Amniotic stem cell (primary cell): ENCODE results near the gene SDK2.

ENCODE experiments used
- DNase-seq: peaks from one replicate; lab custom pipeline; 2025; lab: John Stamatoyannopoulos, UW

The SDK2 gene

GRCh38 chr17:73610331-73610911 lies 33.8 kb downstream of the SDK2 start:
- DNase-seq = no peak

GRCh38 chr17:73609758-73610157 lies 34.5 kb downstream of the SDK2 start:
- DNase-seq = no peak

GRCh38 chr17:73609060-73609459 lies 35.2 kb downstream of the SDK2 start:
- no peak for DNase-seq

- no peak for DNase-seq
These were observed 38.8 kb downstream of the SDK2 start for GRCh38 chr17:73605444-73605843.

DNA sequence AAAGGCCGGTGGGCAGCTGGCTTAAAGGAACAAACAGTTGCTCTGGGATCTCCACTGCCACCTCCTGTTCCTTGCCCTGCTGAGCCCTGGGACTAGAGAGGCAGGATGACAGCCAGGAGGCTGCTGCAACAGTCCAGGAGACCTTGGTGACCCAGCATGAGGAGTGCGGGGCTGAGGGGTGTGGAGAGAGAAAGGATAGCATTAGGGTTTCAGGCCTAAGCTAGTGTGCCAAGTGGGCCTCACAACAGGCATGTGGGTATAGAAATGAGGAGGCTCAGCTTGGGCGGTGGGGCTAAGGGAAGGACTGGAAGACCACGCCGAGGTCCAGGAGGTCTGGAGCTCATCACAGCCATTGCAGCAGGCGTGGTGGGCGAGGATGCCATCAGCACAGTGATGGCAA lies 39.8 kb downstream of the SDK2 start:
- DNase-seq = no peak

GRCh38 chr17:73603971-73604370 lies 40.3 kb downstream of the SDK2 start:
- no peak for DNase-seq

- DNase-seq = no peak
These were observed 44.0 kb downstream of the SDK2 start for GRCh38 chr17:73600103-73600871.

GRCh38 chr17:73599599-73599998 lies 44.6 kb downstream of the SDK2 start:
- no peak for DNase-seq

DNA sequence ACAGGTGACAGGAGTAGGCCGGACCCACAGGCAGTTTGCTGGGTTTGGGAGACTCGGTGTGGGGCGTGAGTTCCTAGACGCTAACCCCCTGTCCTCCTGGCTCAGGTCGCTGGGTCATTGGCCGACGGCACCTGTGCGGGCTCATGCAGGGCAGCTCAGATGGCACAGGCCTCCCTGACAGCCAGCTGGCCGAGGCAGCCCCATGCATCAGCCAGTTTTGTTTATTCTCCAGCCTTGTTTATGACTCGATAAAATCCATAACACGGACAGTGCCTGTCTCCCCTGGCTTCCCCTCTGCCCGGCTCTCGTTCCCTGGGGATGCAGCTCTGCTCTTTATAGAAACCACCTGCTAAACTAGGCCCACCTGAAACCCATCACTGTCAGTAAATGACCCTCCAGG lies 46.0 kb downstream of the SDK2 start:
- DNase-seq = no peak

GRCh38 chr17:73595931-73596330 lies 48.3 kb downstream of the SDK2 start:
- no peak for DNase-seq

DNA sequence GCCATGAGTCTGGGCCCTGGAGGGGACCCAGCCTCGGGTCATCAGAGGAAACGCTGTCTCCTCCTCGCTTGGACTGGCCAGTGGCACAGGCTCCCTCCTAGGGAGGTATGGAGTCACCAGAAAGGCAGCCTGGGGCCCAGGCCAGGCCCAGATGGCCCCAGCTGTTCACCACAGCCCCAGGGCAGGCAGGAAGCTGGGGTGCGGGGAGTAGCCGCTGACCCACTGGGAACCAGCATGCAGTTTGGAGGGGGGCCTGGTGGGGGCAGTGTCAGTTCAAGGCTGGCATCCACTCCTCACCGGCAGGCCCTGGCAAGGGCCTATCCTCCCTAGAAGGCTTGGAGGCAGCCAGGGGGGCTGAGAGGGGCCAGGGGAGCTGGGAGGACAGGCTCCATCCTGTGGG lies 48.8 kb downstream of the SDK2 start:
- no peak for DNase-seq

DNA sequence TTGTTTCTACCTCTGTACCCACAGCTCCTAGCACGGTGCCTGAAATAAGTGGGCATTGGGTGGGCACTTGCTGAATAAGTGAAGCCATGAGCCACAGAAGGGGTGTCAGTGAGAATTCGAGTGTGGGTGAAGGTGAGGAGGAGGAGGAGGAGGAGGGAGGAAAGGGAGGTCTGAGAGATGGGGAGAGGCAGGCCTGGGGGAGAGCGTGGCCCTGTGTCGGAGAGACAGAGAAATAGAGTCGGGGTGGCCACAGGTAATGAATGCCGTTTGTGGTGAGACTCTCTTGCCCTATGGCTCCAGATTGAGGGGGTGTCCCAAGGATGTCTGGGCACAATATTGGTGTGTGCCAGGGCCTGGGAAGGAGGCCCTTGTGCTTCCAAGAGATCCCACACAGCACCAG lies 49.2 kb downstream of the SDK2 start:
- DNase-seq = no peak

DNA sequence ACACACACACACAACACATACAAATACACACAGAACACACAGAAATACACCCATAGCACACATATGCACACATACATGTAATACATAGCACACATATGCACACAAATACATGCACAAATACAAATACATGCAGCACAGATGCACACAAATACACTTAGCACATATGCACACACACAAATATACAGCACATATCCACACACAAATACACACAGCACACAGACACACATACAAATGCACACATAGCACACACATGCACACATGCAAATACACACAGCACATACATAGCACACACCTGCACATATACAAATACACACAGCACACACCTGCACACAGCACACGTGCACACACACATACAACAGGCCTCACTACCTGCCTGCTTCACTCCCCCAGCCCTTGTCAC lies 49.6 kb downstream of the SDK2 start:
- DNase-seq = no peak

DNA sequence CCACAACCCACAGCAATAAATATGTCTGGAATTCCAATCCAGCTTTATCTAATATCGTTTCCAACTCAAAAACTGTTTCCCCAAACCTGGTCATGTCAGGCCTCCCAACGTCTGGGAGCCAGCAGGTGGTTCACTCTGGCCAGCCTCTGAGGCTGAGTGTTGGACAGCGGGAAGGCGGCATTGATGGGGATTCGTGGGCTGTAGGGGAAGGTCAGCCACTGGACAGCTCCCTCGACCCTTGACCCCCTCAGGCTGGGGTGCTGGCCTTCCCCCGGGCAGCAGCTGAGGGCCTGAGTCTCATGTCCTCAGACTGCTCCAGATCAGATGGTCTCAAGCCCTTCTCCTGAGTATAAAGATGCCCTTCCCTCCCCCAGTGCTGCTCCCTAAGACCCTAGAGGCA lies 50.2 kb downstream of the SDK2 start:
- no peak for DNase-seq

- DNase-seq = no peak
These were observed 50.8 kb downstream of the SDK2 start for GRCh38 chr17:73593249-73593965.

GRCh38 chr17:73592501-73592961 lies 51.7 kb downstream of the SDK2 start:
- no peak for DNase-seq

GRCh38 chr17:73592079-73592415 lies 52.2 kb downstream of the SDK2 start:
- no peak for DNase-seq

DNA sequence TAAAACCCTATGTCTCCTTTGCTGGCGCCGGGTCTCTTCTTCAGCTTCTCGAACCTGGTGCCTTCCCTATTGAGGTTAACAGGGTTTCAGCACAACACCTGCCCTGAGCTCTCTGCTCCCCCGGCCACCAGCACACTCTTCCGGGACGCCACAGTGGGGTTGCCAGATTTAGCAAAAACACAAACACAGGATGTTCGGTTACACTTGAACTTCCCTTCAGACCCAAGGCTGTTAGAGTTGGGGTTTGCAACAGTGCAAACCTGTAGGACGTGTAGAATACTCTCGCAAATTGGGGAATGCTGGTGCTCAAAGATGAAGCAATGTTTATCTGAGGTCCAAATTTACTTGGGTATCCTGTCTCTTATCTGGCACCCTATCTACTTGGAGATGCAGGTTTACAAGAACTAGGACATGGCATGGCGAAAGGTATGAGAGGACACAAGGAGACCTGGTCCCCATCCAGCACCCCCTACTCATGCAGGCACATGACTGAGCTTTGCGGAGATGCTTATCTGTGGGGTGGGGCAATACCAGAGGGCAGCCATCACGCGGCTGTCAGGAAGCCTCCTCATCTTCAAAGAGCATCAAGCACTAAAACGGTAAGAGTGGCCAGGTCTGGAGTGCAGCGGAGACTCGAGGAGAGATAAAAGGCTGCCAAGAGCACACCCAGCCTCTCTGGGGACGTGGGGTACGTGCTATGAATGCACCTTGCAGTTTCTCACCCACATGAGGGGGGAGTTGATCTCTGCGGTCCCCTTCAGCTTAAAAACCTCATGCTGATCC lies 52.8 kb downstream of the SDK2 start:
- no peak for DNase-seq

DNA sequence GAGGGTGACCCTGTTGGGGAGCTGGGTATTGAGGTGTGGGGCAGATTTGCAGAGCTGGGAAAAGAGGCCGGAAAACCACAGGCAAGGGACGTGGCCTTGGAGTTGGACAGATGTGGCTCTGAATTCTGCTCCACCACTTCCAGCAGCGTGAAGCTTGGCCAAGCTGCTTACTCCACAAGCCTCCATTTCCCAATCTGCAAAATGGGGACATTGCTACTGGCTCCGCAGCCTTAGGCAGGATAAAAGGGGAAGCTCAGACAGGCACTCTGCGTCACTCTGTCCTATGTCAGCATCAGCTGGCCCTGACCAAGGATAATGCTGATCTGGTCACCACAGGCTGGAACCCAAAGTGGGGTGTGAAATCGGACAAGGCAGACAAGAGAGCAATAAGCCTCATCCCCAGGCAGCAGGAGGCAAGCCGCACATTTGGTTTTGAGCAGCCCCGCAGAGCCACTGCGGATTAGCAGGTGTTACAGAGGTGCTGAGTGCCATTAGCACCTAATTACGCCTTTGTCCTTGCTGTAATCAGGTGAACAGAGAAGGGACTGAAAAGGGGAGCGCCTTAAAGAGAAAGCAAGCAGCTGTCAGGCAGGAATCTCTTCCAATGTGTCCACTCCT lies 54.8 kb downstream of the SDK2 start:
- DNase-seq = no peak

GRCh38 chr17:73588891-73589290 lies 55.4 kb downstream of the SDK2 start:
- DNase-seq = no peak

GRCh38 chr17:73588301-73588846 lies 55.9 kb downstream of the SDK2 start:
- DNase-seq = no peak
